Body of pancreas (tissue), 4 donors: ENCODE results near the gene ARL10. TPM values are rescaled to one million over a fixed set of nuclear protein-coding genes. Genes with fewer than 3 reads are reported as not detected.

ENCODE experiments used
- ATAC-seq: fragments of 150-250 bp; one replicate; pipeline ENCODE4 v1.9.1; 2016
- DNase-seq, 4 donors: peaks; one replicate each; pipeline ENCODE4 v3.0.0-alpha.2; 2019
- H3K27ac ChIP-seq, 4 donors: fragments of 200-600 bp; sonication (generic); 1 replicate in 3 of 4; 2 replicates in 1 of 4; pipeline versions ENCODE4 v1.5.1 to v1.6.1; 2016 to 2019; ENCODE audit warnings: mild to moderate bottlenecking in 1 of 4, mixed read lengths in 1 of 4, moderate library complexity in 1 of 4
- H3K27me3 ChIP-seq, 2 donors: fragments of 200-600 bp; sonication (generic); one replicate each; pipeline ENCODE4 v1.6.0; 2016; ENCODE audit warnings: mild to moderate bottlenecking in 1 of 2
- H3K36me3 ChIP-seq, 2 donors: fragments of 200-600 bp; sonication (generic); replicated peaks in 1 of 2; 2 replicates each; pipeline ENCODE4 v1.5.1; 2016; ENCODE audit warnings: low read depth in 2 of 2; ENCODE audit not compliant: insufficient read depth in 1 of 2
- H3K4me1 ChIP-seq: fragments of 200-600 bp; sonication (generic); one replicate; pipeline ENCODE4 v1.6.0; 2016
- H3K4me3 ChIP-seq, 2 donors: fragments of 200-600 bp; sonication (generic); 1 replicate in 1 of 2; 2 replicates in 1 of 2; pipeline ENCODE4 v1.5.1; 2016 to 2019
- H3K9me3 ChIP-seq, 3 donors: fragments of 200-600 bp; sonication (generic); 1 replicate in 2 of 3; 2 replicates in 1 of 3; pipeline ENCODE4 v1.5.1; 2016
- CTCF ChIP-seq, 7 experiments: fragments of 450-650 bp in 4 of 7; fragments of 200-600 bp in 3 of 7; sonication (generic) in 3 of 7; IDR thresholded peaks; one replicate each; pipeline ENCODE4 v1.5.1; 2016 to 2019; ENCODE audit warnings: antibody characterized with exemption in 7 of 7
- POLR2A ChIP-seq, 3 donors: fragments of 450-650 bp; IDR thresholded peaks; one replicate each; pipeline ENCODE4 v1.6.1; 2016; ENCODE audit warnings: antibody characterized with exemption in 3 of 3, mild to moderate bottlenecking in 2 of 3
- WGBS, 2 donors: methylation state at CpG; one replicate each; pipeline ENCODE4 v1.1.5; 2017; 5-methylcytosine and 5-hydroxymethylcytosine counted together
- intact Hi-C: fragments of 100-400 bp; cut with DNase I; formaldehyde crosslinking; loops from one replicate; pipeline ENCODE4 v1.15.1; 2023
- total RNA-seq, 2 donors: library from RNA; depleted of rRNA; stranded (reverse); fragments of >200 nt; gene quantifications; one replicate each; pipeline ENCODE4 v1.1.0, GENCODE V29; 2016

Gene ARL10
- total RNA-seq, 2 donors from 2014 or later: 2.9 to 3.3 TPM

GRCh38 chr5:176391479-176391878, 26.2 kb downstream of the ARL10 start:
- Histone ChIP-seq H3K4me3 (no peak overlapping the region), H3K27me3 (no peaks in the 10 kb centered on the region), H3K9me3 (no peaks in the 10 kb centered on the region), H3K4me1 (peaks cover 28% of the 10 kb centered on the region), H3K27ac (no peak overlapping the region), H3K36me3 (no peaks in the 10 kb centered on the region)
- WGBS, 2 donors: 90 to 92% methylated on average over 4 of the region's 4 CpGs
- intact Hi-C loops: no loop called here
- TF ChIP-seq CTCF (IDR thresholded peaks at IDR 0.05): no peak
- TF ChIP-seq POLR2A (IDR thresholded peaks at IDR 0.05): no peak
- no peak for DNase-seq
- ATAC-seq: no peak

- TF ChIP-seq CTCF (IDR thresholded peaks at IDR 0.05) (no peak), POLR2A (IDR thresholded peaks at IDR 0.05) (no peak)
- intact Hi-C loops: no loop called here
- no peaks in the 10 kb centered on the region for H3K36me3 ChIP-seq
- H3K27me3 ChIP-seq: no peaks in the 10 kb centered on the region
- H3K9me3 ChIP-seq: no peaks in the 10 kb centered on the region
- H3K4me3 ChIP-seq: no peak overlapping the region
- WGBS, 2 donors: 68 to 82% methylated on average over 4 of the region's 4 CpGs
- no peak overlapping the region for H3K27ac ChIP-seq
- ATAC-seq: no peak
- no peak for DNase-seq
- H3K4me1 ChIP-seq: peaks cover 23% of the 10 kb centered on the region
Measured at GRCh38 chr5:176391999-176392398, 26.7 kb downstream of the ARL10 start.

- WGBS, 2 donors: 83 to 93% methylated on average over 7 to 11 of the region's 11 CpGs
- no peaks in the 10 kb centered on the region for H3K27me3 ChIP-seq
- TF ChIP-seq CTCF (IDR thresholded peaks at IDR 0.05) (no peak), POLR2A (IDR thresholded peaks at IDR 0.05) (no peak)
- intact Hi-C loops: no loop called here
- H3K27ac ChIP-seq: no peak overlapping the region
- H3K9me3 ChIP-seq: no peaks in the 10 kb centered on the region
- DNase-seq: no peak
- peaks cover 17% of the 10 kb centered on the region for H3K4me1 ChIP-seq
- ATAC-seq: no peak
- no peak overlapping the region for H3K4me3 ChIP-seq
- H3K36me3 ChIP-seq: no peaks in the 10 kb centered on the region
Measured at GRCh38 chr5:176392526-176392925, 27.2 kb downstream of the ARL10 start.

- no peak overlapping the region for H3K4me3 ChIP-seq
- H3K27me3 ChIP-seq: no peaks in the 10 kb centered on the region
- no peaks in the 10 kb centered on the region for H3K9me3 ChIP-seq
- 91 to 96% methylated on average over 9 of the region's 9 CpGs for WGBS, 2 donors
- peaks cover 12% of the 10 kb centered on the region for H3K4me1 ChIP-seq
- no peak overlapping the region for H3K27ac ChIP-seq
- intact Hi-C loops: no loop called here
- ATAC-seq (no peak), DNase-seq (no peak)
- TF ChIP-seq POLR2A (IDR thresholded peaks at IDR 0.05): no peak
- no peak for TF ChIP-seq CTCF (IDR thresholded peaks at IDR 0.05)
- H3K36me3 ChIP-seq: no peaks in the 10 kb centered on the region
Measured at GRCh38 chr5:176394096-176394495, 28.8 kb downstream of the ARL10 start.

- H3K36me3 ChIP-seq: no peaks in the 10 kb centered on the region
- H3K27me3 ChIP-seq: no peaks in the 10 kb centered on the region
- WGBS, 2 donors: 76 to 81% methylated on average over 11 of the region's 11 CpGs
- no peak overlapping the region for H3K27ac ChIP-seq
- ATAC-seq (peak; percentile 11), DNase-seq (no peak)
- H3K9me3 ChIP-seq: no peaks in the 10 kb centered on the region
- intact Hi-C loops: no loop called here
- no peak overlapping the region for H3K4me3 ChIP-seq
- no peak for TF ChIP-seq POLR2A (IDR thresholded peaks at IDR 0.05)
- no peak for TF ChIP-seq CTCF (IDR thresholded peaks at IDR 0.05)
- peaks cover 5% of the 10 kb centered on the region for H3K4me1 ChIP-seq
Measured at GRCh38 chr5:176394881-176395675, 29.8 kb downstream of the ARL10 start.
